Type B pancreatic cell (in vitro differentiated cells): ENCODE data around the gene PABPN1L. TPM values are rescaled to one million over a fixed set of nuclear protein-coding genes. Genes with fewer than 3 reads are reported as not detected.

Source experiments
- DNase-seq: peaks from one replicate; pipeline ENCODE4 v3.0.0; 2021; ENCODE audit warnings: mixed read lengths; ENCODE audit not compliant: unreplicated experiment; ENCODE audit errors: extremely low spot score
- H3K27ac Mint-ChIP-seq: 2 replicates; pipeline ENCODE4 v1.8.0; 2021; ENCODE audit warnings: mild to moderate bottlenecking, mixed read lengths
- H3K27me3 Mint-ChIP-seq: 2 replicates; pipeline ENCODE4 v1.8.0; 2021; ENCODE audit warnings: mixed read lengths
- H3K36me3 Mint-ChIP-seq: 2 replicates; pipeline ENCODE4 v1.8.0; 2021; ENCODE audit warnings: mixed read lengths
- H3K4me1 Mint-ChIP-seq: one replicate; pipeline ENCODE4 v1.8.0; 2021; ENCODE audit warnings: mixed read lengths; ENCODE audit not compliant: unreplicated experiment
- H3K4me3 Mint-ChIP-seq: 2 replicates; pipeline ENCODE4 v1.8.0; 2021; ENCODE audit warnings: mild to moderate bottlenecking, mixed read lengths
- H3K9me3 Mint-ChIP-seq: 2 replicates; pipeline ENCODE4 v1.8.0; 2021; ENCODE audit warnings: mixed read lengths
- total RNA-seq: library from RNA; stranded (reverse); gene quantifications from 2 replicates; pipeline ENCODE4 v1.2.1, GENCODE V29; 2021; ENCODE audit warnings: low replicate concordance
- TF ChIP-seq, protein P1 (sequence below): fragments of 200-600 bp; sonication (generic); conservative IDR thresholded peaks from 2 replicates; pipeline ENCODE4 v1.5.0; 2021; ENCODE audit warnings: antibody characterized with exemption, mild to moderate bottlenecking

PABPN1L gene
- total RNA-seq, 1 donor from 2014 or later, result not detected

- Mint-ChIP-seq H3K27me3 (no peaks in the 10 kb centered on the region), H3K4me1 (no peaks in the 10 kb centered on the region), H3K4me3 (no peak overlapping the region), H3K27ac (no peak overlapping the region), H3K9me3 (no peaks in the 10 kb centered on the region), H3K36me3 (no peaks in the 10 kb centered on the region)
- DNase-seq, result no peak
- TF ChIP-seq, protein P1, sequence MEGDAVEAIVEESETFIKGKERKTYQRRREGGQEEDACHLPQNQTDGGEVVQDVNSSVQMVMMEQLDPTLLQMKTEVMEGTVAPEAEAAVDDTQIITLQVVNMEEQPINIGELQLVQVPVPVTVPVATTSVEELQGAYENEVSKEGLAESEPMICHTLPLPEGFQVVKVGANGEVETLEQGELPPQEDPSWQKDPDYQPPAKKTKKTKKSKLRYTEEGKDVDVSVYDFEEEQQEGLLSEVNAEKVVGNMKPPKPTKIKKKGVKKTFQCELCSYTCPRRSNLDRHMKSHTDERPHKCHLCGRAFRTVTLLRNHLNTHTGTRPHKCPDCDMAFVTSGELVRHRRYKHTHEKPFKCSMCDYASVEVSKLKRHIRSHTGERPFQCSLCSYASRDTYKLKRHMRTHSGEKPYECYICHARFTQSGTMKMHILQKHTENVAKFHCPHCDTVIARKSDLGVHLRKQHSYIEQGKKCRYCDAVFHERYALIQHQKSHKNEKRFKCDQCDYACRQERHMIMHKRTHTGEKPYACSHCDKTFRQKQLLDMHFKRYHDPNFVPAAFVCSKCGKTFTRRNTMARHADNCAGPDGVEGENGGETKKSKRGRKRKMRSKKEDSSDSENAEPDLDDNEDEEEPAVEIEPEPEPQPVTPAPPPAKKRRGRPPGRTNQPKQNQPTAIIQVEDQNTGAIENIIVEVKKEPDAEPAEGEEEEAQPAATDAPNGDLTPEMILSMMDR, result no peak
These were observed 4.9 kb upstream of the PABPN1L start for GRCh38 chr16:88871349-88871702.

- H3K27me3 Mint-ChIP-seq, result no peaks in the 10 kb centered on the region
These were observed 4.3 kb upstream of the PABPN1L start for GRCh38 chr16:88870608-88871348.

GRCh38 chr16:88869673-88869980 lies 3.2 kb upstream of the PABPN1L start:
- H3K36me3 Mint-ChIP-seq, result no peaks in the 10 kb centered on the region
- TF ChIP-seq, protein P1, result no peak
- DNase-seq, result no peak
- no peak overlapping the region for H3K4me3 Mint-ChIP-seq
- no peaks in the 10 kb centered on the region for H3K9me3 Mint-ChIP-seq
- H3K27me3 Mint-ChIP-seq, result no peaks in the 10 kb centered on the region
- H3K4me1 Mint-ChIP-seq, result no peaks in the 10 kb centered on the region
- H3K27ac Mint-ChIP-seq, result no peak overlapping the region

More at GRCh38 chr16:88870608-88871348, 4.3 kb upstream of the PABPN1L start:
- Mint-ChIP-seq H3K36me3 (no peaks in the 10 kb centered on the region), H3K27ac (no peak overlapping the region), H3K4me3 (no peak overlapping the region), H3K9me3 (no peaks in the 10 kb centered on the region), H3K4me1 (no peaks in the 10 kb centered on the region)
- TF ChIP-seq, protein P1, result no peak
- no peak for DNase-seq

- H3K27me3 Mint-ChIP-seq, result no peaks in the 10 kb centered on the region
- no peaks in the 10 kb centered on the region for H3K9me3 Mint-ChIP-seq
- H3K27ac Mint-ChIP-seq, result no peak overlapping the region
- H3K4me3 Mint-ChIP-seq, result no peak overlapping the region
- H3K4me1 Mint-ChIP-seq, result no peaks in the 10 kb centered on the region
- TF ChIP-seq, protein P1, result no peak
- DNase-seq, result no peak
- H3K36me3 Mint-ChIP-seq, result no peaks in the 10 kb centered on the region
These were observed 2.7 kb upstream of the PABPN1L start for GRCh38 chr16:88868974-88869672.

GRCh38 chr16:88867581-88868246 lies 1.3 kb upstream of the PABPN1L start:
- Mint-ChIP-seq H3K9me3 (no peaks in the 10 kb centered on the region), H3K36me3 (no peaks in the 10 kb centered on the region), H3K27me3 (no peaks in the 10 kb centered on the region), H3K27ac (no peak overlapping the region), H3K4me1 (no peaks in the 10 kb centered on the region), H3K4me3 (no peak overlapping the region)
- TF ChIP-seq, protein P1, result no peak
- DNase-seq, result no peak
